Activated CD4-positive, alpha-beta memory T cell treated with anti-CD3 and anti-CD28 coated beads for 36 hours (primary cell): Measurements from ENCODE around the gene MT1G. TPM values are rescaled to one million over a fixed set of nuclear protein-coding genes. Genes with fewer than 3 reads are reported as not detected.
"Not testable (repeated sequence)": the region's sequence is repeated elsewhere in the genome, so short reads cannot be mapped to it uniquely, and the experiment has no call there.

Source experiments
- CTCF ChIA-PET: fragments of 350-600 bp; sonication (Branson Sonifier 250); formaldehyde crosslinking; loops from one replicate; lab custom pipeline; 2021; ENCODE audit warnings: antibody characterized with exemption, inconsistent platforms; lab: Charles Lee
- POLR2A ChIA-PET: fragments of 350-600 bp; sonication (Branson Sonifier 250); formaldehyde crosslinking; loops from one replicate; lab custom pipeline; 2021; ENCODE audit warnings: antibody characterized with exemption; lab: Charles Lee
- DNase-seq: peaks from one replicate; pipeline ENCODE4 v3.0.0-alpha.2; 2020
- H3K27ac Mint-ChIP-seq: one replicate; pipeline ENCODE4 v1.8.0; 2021; ENCODE audit warnings: mixed read lengths
- H3K27me3 Mint-ChIP-seq: one replicate; pipeline ENCODE4 v1.8.0; 2021; ENCODE audit warnings: mixed read lengths
- H3K36me3 Mint-ChIP-seq: one replicate; pipeline ENCODE4 v1.8.0; 2021; ENCODE audit warnings: mixed read lengths
- H3K4me1 Mint-ChIP-seq: one replicate; pipeline ENCODE4 v1.8.0; 2021; ENCODE audit warnings: low read depth, mixed read lengths
- H3K4me3 Mint-ChIP-seq: one replicate; pipeline ENCODE4 v1.8.0; 2021; ENCODE audit warnings: mild to moderate bottlenecking, mixed read lengths
- H3K9me3 Mint-ChIP-seq: one replicate; pipeline ENCODE4 v1.8.0; 2021; ENCODE audit warnings: mixed read lengths
- intact Hi-C: fragments of 100-400 bp; cut with micrococcal nuclease; formaldehyde crosslinking; loops from one replicate; pipeline ENCODE4 v1.15.1; 2023
- total RNA-seq, 2 experiments: library from RNA; stranded (reverse); gene quantifications; one replicate each; pipeline ENCODE4 v1.2.3, GENCODE V29; 2021

The MT1G gene
- total RNA-seq, 2 experiments from 2014 or later: 5.0 to 5.8 TPM

DNA sequence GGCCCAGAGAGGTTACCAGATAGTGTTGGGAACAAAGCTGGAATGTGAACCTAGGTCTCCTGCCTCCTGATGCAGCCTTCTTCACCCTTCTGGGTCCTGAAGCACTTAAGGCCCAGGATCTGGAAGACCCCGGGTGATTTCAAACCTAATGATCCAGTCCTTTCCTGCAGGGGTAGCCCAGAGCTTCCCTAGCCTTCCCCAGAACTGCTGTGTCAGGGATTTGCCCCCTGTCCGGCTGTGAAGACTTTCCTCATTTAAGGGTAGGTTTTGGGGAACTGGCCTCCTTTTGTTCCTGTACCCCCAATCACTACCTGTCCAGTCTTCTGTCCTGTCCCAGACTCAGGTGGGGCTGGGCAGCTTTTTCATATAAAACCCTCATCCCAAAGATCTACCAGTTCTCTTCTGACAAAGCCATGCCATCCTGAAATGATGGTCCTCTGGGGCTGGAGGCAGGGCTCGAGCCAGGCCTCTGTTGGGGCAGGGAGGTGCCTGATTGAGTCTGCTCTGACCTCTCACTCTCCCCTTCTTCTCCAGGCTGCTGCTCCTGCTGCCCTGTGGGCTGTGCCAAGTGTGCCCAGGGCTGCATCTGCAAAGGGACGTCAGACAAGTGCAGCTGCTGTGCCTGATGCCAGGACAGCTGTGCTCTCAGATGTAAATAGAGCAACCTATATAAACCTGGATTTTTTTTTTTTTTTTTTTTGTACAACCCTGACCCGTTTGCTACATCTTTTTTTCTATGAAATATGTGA, 15.7 kb upstream of the MT1G start:
- Mint-ChIP-seq H3K4me3 (peak overlapping the region; percentile 91), H3K36me3 (peaks cover 10% of the 10 kb centered on the region), H3K27me3 (no peaks in the 10 kb centered on the region), H3K27ac (no peak overlapping the region), H3K4me1 (peaks cover 22% of the 10 kb centered on the region), H3K9me3 (peaks cover 3% of the 10 kb centered on the region)
- intact Hi-C loops: loop anchor here (2.0 to 5.0 kb wide), 2 partner anchors 21 to 41 kb away; no protein-coding TSS in a partner anchor
- CTCF ChIA-PET: interaction anchor here (1.2 to 4.3 kb wide), 4 partner anchors 18 to 169 kb away, joined by 3 to 24 read pairs (median 4); no protein-coding TSS in a partner anchor
- POLR2A ChIA-PET: interaction anchor here (0.7 to 2.4 kb wide), 5 partner anchors 15 to 205 kb away, joined by 3 to 7 read pairs (median 3); partner anchors contain the start of genes MT1E, MT1G and MT2A
- DNase-seq: no peak

DNA sequence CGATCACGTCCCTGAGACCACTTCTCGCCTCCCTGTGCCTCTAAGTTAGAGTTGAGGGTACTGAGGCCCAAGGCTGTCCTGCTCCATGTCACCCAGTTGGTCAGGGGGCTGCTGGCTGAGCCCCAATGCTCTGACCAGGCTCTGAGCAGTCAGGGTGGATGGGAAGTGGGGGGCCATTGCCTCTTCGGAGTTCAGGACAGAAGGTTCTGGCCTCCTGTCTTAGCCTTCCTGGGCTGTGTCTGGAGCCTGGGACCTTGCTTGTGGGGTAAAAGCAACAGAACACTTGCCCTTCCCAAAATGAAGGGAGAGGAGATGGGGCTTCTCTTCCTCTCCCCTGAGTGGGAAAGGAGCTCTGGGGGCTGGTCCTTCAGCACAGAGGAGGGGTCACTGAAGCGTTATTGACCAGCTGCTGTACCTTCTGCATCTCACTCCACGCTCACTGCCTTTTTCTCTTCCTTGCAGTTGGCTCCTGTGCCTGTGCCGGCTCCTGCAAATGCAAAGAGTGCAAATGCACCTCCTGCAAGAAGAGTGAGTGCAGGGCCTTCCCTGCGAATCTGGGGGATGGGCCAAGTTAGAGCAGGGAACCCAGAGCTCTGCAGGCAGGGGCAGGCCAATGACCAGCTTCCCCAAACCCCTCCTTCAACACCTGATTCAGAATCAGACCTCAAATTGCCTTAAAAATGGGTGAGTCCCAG, 15.0 kb upstream of the MT1G start:
- intact Hi-C loops: loop anchor here (1.0 to 5.0 kb wide), 5 partner anchors 19 to 75 kb away; partner anchors contain the start of genes MT2A and NUP93
- peak overlapping the region; percentile 84 for H3K27ac Mint-ChIP-seq
- CTCF ChIA-PET: interaction anchor here (1.2 to 4.3 kb wide), 4 partner anchors 19 to 169 kb away, joined by 3 to 24 read pairs (median 4); no protein-coding TSS in a partner anchor
- H3K27me3 Mint-ChIP-seq: no peaks in the 10 kb centered on the region
- peaks cover 10% of the 10 kb centered on the region for H3K36me3 Mint-ChIP-seq
- peaks cover 22% of the 10 kb centered on the region for H3K4me1 Mint-ChIP-seq
- peak; percentile 26 for DNase-seq
- peak overlapping the region; percentile 91 for H3K4me3 Mint-ChIP-seq
- POLR2A ChIA-PET: interaction anchor here (0.6 to 2.4 kb wide), 7 partner anchors 13 to 204 kb away, joined by 3 to 7 read pairs (median 3); partner anchors contain the start of genes MT1E, MT1G, MT1H and MT2A
- peaks cover 3% of the 10 kb centered on the region for H3K9me3 Mint-ChIP-seq

DNA sequence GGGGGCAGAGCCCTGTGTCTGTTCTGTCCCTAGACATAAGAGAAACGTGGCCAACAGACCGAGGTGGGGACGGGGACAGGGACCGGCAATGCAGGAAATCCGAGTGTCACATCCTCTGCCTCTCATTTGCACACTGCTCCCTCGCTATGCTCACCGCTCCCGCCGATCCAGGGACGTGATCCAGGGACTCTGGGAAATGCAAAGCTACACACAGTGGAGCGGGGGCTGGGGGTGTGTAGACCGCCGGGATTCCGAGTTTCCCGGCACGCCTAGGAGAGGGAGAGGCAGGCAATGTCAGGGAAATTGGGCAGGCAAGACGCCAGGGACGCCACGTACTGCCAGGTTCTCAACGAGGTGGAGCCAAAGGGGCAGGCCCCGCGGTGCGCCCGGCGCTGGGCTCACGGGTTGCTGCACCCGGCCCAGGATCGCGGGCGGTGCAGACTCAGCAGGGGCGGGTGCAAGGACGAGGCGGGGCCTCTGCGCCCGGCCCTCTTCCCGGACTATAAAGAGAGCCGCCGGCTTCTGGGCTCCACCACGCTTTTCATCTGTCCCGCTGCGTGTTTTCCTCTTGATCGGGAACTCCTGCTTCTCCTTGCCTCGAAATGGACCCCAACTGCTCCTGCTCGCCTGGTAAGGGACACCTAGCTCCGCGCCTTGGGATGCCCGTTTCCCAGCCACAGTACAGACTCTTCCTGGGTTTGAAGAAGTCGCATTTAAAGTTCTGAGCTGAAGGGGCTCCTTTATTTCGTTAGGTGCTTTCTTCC, 14.3 kb upstream of the MT1G start, which contains the start of gene MT1X:
Gene MT1X, plus strand, starts transcription at position 532 of the 764 bp plus-strand sequence. Its CDS starts 71 bp downstream, at position 603.
- H3K36me3 Mint-ChIP-seq: peaks cover 8% of the 10 kb centered on the region
- intact Hi-C loops: loop anchor here (1.0 to 5.0 kb wide), 5 partner anchors 19 to 74 kb away; partner anchors contain the start of genes MT2A and NUP93
- H3K27ac Mint-ChIP-seq: peak within 1 kb of the TSS; percentile 93
- peak within 1 kb of the TSS; percentile 91 for H3K4me3 Mint-ChIP-seq
- H3K27me3 Mint-ChIP-seq: no peaks in the 10 kb centered on the region
- peaks cover 22% of the 10 kb centered on the region for H3K4me1 Mint-ChIP-seq
- ChIA-PET CTCF (interaction anchor here (1.2 to 4.3 kb wide), 3 partner anchors 20 to 106 kb away, joined by 4 to 24 read pairs (median 5); no protein-coding TSS in a partner anchor), POLR2A (interaction anchor here (0.6 to 2.4 kb wide), 6 partner anchors 12 to 203 kb away, joined by 3 to 7 read pairs (median 3); partner anchors contain the start of genes MT1E, MT1G, MT1H and MT2A)
- peak; percentile 96 for DNase-seq
- H3K9me3 Mint-ChIP-seq: peaks cover 3% of the 10 kb centered on the region

- H3K27ac Mint-ChIP-seq: no peak overlapping the region
- intact Hi-C loops: loop anchor here (5.0 kb wide), 1 partner anchor 38 kb away; no protein-coding TSS in a partner anchor
- CTCF ChIA-PET: interaction anchor here (3.1 kb wide), 1 partner anchor 22 kb away, joined by 16 read pairs; no protein-coding TSS in a partner anchor
- no peak overlapping the region for H3K4me3 Mint-ChIP-seq
- peaks cover 31% of the 10 kb centered on the region for H3K4me1 Mint-ChIP-seq
- peak; percentile 60 for DNase-seq
- H3K27me3 Mint-ChIP-seq: peaks cover 5% of the 10 kb centered on the region
- no peaks in the 10 kb centered on the region for H3K9me3 Mint-ChIP-seq
- no peaks in the 10 kb centered on the region for H3K36me3 Mint-ChIP-seq
- POLR2A ChIA-PET: interaction anchor here (1.4 kb wide), 1 partner anchor 71 kb away, joined by 3 read pairs; the partner anchor contains the start of gene MT2A
Measured at GRCh38 chr16:56679818-56680217, 12.0 kb upstream of the MT1G start.

DNA sequence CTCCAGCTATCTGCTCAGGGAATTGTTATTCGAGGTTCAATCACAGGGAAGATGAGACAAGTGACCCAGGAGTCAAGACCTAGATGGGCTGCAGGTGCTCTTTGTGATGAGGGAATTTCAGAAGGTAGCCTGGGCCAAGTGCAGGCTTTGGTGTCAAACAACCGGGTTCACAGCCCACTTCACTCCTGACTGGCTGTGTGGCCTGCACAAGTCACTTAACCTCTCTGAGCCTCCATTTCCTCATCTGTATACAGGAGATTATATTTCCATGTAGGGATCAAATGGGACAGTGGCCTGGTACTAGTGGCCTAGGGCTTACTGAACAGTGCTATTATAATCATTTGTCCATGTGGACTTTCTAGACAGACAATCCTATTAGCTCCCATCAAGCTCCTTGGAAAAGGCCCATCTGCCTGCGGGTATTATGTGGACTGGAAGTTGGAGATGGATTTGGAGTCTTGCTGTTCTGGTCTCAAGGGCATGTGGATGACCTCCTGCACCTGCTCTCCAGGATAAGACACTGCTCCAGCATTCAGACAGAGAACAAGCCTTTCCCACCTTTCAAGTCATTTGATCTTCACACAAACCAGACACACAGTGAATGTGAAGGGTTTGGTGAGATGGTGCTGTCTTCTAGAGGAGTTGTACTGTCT, 11.3 kb upstream of the MT1G start:
- Mint-ChIP-seq H3K4me3 (no peak overlapping the region), H3K36me3 (no peaks in the 10 kb centered on the region), H3K4me1 (peaks cover 30% of the 10 kb centered on the region), H3K27ac (no peak overlapping the region), H3K9me3 (no peaks in the 10 kb centered on the region), H3K27me3 (peaks cover 9% of the 10 kb centered on the region)
- ChIA-PET POLR2A (interaction anchor here (1.4 kb wide), 1 partner anchor 71 kb away, joined by 3 read pairs; the partner anchor contains the start of gene MT2A), CTCF (interaction anchor here (3.1 kb wide), 1 partner anchor 23 kb away, joined by 16 read pairs; no protein-coding TSS in a partner anchor)
- intact Hi-C loops: no loop called here
- DNase-seq: no peak

DNA sequence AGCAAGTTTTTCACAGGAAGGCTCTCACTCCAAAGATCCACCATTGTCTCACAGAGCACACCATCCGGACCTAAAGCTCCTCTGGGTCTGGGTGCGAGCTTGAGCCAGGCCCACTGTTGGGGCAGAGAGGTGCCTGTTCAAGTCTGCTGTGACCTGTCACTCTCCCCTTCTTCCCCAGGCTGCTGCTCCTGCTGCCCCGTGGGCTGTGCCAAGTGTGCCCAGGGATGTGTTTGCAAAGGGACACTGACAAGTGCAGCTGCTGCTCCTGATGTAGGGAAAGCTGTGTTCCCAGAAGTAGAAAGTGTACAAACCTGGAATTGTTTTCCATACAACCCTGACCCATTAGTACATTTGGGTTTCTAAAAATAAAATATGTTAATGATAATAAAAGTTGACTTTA, 9.6 kb upstream of the MT1G start:
- no peaks in the 10 kb centered on the region for H3K36me3 Mint-ChIP-seq
- H3K9me3 Mint-ChIP-seq: no peaks in the 10 kb centered on the region
- H3K27ac Mint-ChIP-seq: no peak overlapping the region
- peaks cover 15% of the 10 kb centered on the region for H3K4me1 Mint-ChIP-seq
- POLR2A ChIA-PET: interaction anchor here (0.6 kb wide), 1 partner anchor 47 kb away, joined by 3 read pairs; no protein-coding TSS in a partner anchor
- no peak for DNase-seq
- no peak overlapping the region for H3K4me3 Mint-ChIP-seq
- intact Hi-C loops: no loop called here
- CTCF ChIA-PET: interaction anchor here (0.8 to 2.1 kb wide), 2 partner anchors 24 to 77 kb away, joined by 3 to 8 read pairs; no protein-coding TSS in a partner anchor
- peaks cover 12% of the 10 kb centered on the region for H3K27me3 Mint-ChIP-seq

DNA sequence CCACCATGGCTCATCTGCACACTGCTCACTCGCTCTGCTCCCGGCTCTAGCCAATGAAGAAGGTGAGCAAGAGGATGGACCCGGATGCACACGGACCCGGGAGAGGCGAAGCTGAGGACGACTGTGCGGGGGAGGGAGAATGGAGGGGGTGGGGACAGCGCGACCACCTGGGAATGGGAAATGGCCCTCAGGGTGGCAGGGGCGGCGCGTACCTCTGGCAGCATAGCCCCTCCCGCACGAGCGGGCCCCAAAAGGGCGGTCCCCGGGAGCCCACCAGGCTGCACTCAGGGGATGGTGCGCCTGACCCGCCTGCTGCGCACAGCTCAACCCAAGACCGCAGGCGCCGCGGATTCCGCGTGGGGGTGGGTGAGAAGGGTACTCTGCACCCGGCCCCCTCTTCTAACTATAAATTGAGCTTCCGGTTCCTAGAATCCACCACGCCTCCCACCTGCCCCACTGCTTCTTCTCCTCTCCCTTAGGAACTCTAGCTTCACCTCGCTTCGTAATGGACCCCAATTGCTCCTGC, 7.9 kb upstream of the MT1G start:
- intact Hi-C loops: loop anchor here (2.0 kb wide), 1 partner anchor 19 kb away; the partner anchor contains the start of gene MT1F
- peak; percentile 73 for DNase-seq
- ChIA-PET CTCF (interaction anchor here (2.1 kb wide), 1 partner anchor 26 kb away, joined by 8 read pairs; no protein-coding TSS in a partner anchor), POLR2A (interaction anchor here (1.0 kb wide), 1 partner anchor 11 kb away, joined by 3 read pairs; no protein-coding TSS in a partner anchor)
- Mint-ChIP-seq H3K4me1 (peaks cover 9% of the 10 kb centered on the region), H3K36me3 (no peaks in the 10 kb centered on the region), H3K4me3 (peak overlapping the region; percentile 56), H3K27me3 (peaks cover 22% of the 10 kb centered on the region), H3K27ac (no peak overlapping the region), H3K9me3 (no peaks in the 10 kb centered on the region)

DNA sequence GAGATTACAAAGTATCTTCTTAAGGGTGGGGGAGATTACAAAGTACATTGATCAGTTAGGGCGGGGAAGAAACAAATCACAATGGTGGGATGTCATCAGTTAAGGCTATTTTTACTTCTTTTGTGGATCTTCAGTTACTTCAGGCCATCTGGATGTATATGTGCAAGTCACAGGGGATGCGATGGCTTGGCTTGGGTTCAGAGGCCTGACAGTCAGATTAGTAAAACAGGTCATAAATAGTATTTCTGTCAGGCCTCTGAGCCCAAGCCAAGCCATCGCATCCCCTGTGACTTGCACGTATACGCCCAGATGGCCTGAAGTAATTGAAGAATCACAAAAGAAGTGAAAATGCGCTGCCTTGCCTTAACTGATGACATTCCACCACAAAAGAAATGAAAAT, 6.7 kb upstream of the MT1G start:
- peaks cover 13% of the 10 kb centered on the region for H3K4me1 Mint-ChIP-seq
- POLR2A ChIA-PET: interaction anchor here (0.6 kb wide), 1 partner anchor 76 kb away, joined by 3 read pairs; no protein-coding TSS in a partner anchor
- H3K27ac Mint-ChIP-seq, H3K4me3 Mint-ChIP-seq, CTCF ChIA-PET, DNase-seq, H3K36me3 Mint-ChIP-seq, H3K9me3 Mint-ChIP-seq: not testable (repeated sequence)
- intact Hi-C loops: loop anchor here (1.0 to 2.0 kb wide), 2 partner anchors 18 to 28 kb away; partner anchors contain the start of gene MT1F
- H3K27me3 Mint-ChIP-seq: peaks cover 32% of the 10 kb centered on the region

DNA sequence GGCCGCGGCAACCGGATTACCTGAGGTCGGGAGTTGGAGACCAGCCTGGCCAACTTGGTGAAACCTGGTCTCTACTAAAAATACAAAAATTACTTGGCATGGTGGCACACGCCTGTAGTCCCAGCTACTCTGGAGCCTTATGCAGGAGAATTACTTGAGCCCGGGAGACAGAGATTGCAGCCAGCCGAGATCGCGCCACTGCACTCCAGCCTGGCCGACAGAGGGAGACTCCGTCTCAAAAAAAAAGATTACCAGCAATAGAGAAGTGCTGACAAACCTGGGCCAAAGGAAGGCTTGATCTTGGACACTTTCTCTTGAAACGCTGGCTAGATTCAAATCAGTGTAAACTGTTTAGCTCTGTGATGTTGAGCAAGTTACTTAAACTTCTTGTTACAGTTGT, 6.1 kb upstream of the MT1G start:
- Mint-ChIP-seq H3K4me1 (peaks cover 18% of the 10 kb centered on the region), H3K36me3 (no peaks in the 10 kb centered on the region), H3K27ac (no peak overlapping the region), H3K27me3 (peaks cover 39% of the 10 kb centered on the region), H3K9me3 (no peaks in the 10 kb centered on the region), H3K4me3 (no peak overlapping the region)
- peak; percentile 50 for DNase-seq
- ChIA-PET POLR2A (interaction anchor here (0.6 kb wide), 1 partner anchor 76 kb away, joined by 3 read pairs; no protein-coding TSS in a partner anchor), CTCF (interaction anchor here (1.2 to 2.9 kb wide), 3 partner anchors 11 to 97 kb away, joined by 4 to 13 read pairs (median 5); no protein-coding TSS in a partner anchor)
- intact Hi-C loops: loop anchor here (1.0 to 2.0 kb wide), 2 partner anchors 17 to 28 kb away; partner anchors contain the start of gene MT1F
